Retina (tissue), 1 donor: ENCODE data around the gene AGMO.
"Not testable (repeated sequence)": the region's sequence is repeated elsewhere in the genome, so short reads cannot be mapped to it uniquely, and the experiment has no call there.

Experiments used
- DNase-seq: peaks from one replicate; pipeline ENCODE4 v3.0.0-alpha.2; 2016

AGMO gene

GRCh38 chr7:15558756-15559155 is 3.1 kb downstream of the AGMO start:
- DNase-seq: no peak

DNA sequence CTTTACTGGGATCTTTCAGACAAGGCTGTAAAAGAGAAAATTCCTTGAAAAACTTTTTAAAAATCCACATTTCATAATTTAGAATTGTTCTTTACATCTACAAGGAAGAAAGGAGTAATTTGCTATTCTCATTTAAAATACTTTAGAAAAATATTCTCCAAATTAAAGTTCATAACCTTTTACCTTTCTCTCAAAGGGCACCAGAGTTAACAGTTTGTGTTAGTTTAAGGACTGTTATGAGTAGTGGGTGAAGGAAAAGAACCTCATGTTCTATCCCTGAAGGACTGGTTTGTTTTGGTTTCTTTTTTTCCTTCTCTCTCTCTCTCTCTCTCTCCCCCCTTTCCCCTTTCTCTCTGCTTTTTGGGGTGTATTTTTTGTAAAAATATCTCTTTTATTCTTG is 4.1 kb downstream of the AGMO start:
- DNase-seq: no peak

- DNase-seq: no peak
Measured at GRCh38 chr7:15557186-15557585, 4.6 kb downstream of the AGMO start.

- DNase-seq: no peak
Measured at GRCh38 chr7:15556339-15557105, 5.3 kb downstream of the AGMO start.

DNA sequence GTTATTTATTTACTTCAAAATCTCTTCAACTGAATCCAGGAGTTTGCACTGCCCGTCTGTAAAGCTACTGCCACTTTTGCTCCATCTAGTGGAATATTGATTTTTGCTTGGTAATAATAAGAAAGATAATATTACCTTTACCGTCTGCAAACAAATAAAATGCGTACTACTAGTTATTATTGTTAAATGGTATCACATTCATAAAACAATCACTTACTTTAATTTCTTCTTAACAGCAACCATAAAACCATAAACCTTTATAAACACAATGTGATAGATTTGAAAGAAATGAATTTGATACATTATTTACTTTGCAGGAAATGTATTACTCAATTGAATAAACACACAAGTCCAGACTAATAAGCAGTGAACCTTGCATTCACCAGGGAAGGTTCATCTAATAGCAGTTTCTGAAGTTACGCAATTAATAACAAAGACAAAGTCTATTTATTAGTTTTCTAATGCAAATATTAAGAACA is 6.4 kb downstream of the AGMO start:
- DNase-seq: no peak

GRCh38 chr7:15554744-15555143 is 7.1 kb downstream of the AGMO start:
- no peak for DNase-seq

GRCh38 chr7:15554081-15554480 is 7.7 kb downstream of the AGMO start:
- no peak for DNase-seq

- not testable (repeated sequence) for DNase-seq
Measured at GRCh38 chr7:15547320-15547719, 14.5 kb downstream of the AGMO start.

DNA sequence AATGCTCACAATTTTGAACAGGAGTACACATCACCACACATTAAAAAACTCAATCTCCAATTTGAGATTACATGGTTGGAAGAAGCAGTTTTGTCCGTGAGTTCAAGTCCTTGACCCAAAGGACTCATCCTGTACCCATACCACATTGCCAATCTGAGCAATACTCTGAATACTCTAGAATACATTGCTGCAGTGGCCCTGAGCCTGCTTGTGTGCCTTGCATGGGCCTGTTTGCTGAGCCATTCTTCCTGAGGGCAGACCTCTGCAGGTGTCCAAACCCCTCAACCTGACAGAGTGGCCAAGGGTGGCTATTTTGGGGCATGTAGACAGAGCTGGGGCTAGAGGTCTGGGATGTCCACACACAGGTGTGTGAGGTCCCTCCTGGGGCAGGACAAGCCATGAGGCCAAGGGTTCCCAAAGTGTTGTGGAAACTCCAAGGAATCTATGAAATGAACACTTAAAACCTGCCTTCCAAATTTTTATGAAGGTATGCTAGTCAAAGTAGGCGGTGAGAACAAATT is 15.5 kb downstream of the AGMO start:
- DNase-seq: no peak

- DNase-seq: no peak
Measured at GRCh38 chr7:15544050-15544449, 17.8 kb downstream of the AGMO start.

- no peak for DNase-seq
Measured at GRCh38 chr7:15543256-15543655, 18.6 kb downstream of the AGMO start.

- no peak for DNase-seq
Measured at GRCh38 chr7:15527648-15528047, 34.2 kb downstream of the AGMO start.

DNA sequence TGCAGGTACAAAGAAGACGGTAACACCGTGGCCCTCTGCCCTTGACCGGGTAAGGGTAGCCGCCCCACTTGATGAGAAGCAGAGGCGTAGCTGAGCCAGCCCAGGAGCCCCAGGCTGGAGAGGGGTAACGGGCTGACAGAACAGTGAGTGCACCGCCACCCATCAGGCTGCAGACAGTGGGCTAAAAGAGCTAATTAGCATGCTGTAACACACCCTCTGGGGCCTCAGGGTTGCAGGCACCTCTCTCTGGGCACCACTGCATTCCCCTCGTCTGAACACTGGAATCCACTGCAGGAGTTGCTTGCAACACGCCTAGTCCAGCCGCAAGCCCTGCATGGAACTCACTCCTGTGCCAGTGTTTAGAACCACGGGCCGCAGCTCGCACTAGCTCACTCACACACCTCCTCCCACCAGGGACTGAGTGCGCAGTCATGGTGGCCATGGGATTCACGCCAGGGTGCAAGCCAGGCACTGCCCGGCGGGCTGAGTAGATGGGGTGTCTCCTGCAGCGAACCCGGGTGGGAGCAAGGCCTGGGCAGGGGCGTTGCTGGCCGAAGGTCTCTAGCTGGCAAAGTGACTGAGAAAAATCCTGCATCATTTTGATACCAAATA is 36.1 kb downstream of the AGMO start:
- no peak for DNase-seq

DNA sequence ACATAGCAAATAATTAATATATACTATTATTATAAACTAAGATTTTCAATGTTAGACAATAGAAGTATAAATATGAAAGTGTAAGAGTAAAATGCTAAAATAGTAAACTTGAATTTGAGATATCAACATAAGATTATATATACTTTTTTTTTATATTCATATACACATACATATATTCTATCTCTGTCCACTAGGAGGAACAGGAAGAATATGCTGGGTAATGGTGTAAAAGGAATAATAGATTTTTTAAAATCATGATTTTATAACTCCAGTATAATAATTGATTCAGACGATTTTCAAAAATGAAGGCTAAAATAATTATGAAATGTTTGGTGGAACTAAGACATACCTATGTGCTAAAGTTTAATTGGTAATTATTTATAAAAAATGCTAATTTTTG is 37.7 kb downstream of the AGMO start:
- no peak for DNase-seq

GRCh38 chr7:15517865-15518264 is 44.0 kb downstream of the AGMO start:
- DNase-seq: not testable (repeated sequence)

GRCh38 chr7:15515252-15515651 is 46.6 kb downstream of the AGMO start:
- DNase-seq: no peak

- no peak for DNase-seq
Measured at GRCh38 chr7:15508258-15508657, 53.6 kb downstream of the AGMO start.

- no peak for DNase-seq
Measured at GRCh38 chr7:15507708-15508107, 54.1 kb downstream of the AGMO start.

DNA sequence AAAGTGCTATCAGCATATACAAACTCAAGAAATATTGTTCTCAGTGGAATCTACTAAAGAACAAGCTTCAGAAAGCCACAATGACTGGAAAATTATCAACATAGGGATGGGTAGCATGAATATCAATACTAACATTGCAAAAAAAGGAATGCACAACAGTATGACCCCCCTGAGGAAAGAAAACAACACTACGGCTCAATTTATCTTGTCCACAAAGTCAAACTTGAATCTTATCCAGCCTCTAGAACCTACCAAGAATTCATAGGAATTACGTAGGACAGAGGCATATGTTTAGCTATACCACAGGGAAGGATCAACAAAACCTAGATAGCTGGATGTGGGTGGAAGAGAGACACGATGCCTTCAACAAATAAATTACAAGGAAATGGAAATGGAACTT is 54.6 kb downstream of the AGMO start:
- no peak for DNase-seq

GRCh38 chr7:15505761-15506160 is 56.1 kb downstream of the AGMO start:
- DNase-seq: no peak

- no peak for DNase-seq
Measured at GRCh38 chr7:15504351-15504750, 57.5 kb downstream of the AGMO start.

- DNase-seq: no peak
Measured at GRCh38 chr7:15503603-15504290, 58.1 kb downstream of the AGMO start.

DNA sequence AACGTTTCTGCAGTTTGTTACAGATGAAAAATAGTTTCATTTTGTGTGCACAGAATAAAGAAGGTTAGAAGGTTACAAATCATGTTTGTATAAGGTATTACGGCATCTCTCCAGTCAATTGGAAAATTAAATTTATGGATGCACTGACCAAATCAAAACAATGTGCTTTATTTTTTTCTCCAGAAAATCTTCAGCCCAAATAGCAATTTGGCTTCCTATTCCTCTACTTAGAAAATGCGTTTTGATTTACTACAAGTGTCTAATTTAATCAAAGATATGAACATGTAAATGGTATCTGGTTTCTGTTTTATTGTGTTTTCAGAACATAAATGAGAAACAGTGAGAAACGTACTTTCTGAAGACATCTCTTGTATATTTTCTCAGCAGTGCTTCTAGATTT is 63.4 kb downstream of the AGMO start:
- DNase-seq: no peak

DNA sequence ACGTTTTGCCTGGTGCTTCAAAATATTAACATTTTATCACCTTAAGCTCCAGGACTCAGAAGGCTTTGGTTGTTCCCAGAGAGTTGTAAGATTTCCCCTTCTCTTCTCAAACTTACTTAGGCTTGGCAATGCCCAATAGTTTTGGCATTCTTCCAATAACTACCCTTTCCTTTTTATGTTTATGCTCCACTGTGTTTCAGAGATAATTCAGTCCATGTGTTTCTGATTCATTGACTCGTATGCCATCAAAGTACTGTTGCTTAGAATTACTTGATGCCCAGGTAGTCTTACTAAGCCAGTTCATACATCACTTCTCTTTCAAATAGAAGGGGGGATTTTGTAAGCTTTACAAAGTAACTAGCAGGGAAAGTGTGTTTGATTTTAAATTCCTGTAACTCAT is 66.6 kb downstream of the AGMO start:
- no peak for DNase-seq
